Bronchial epithelial cell (primary cell): ENCODE measurements around the gene ZNF646. TPM values are rescaled to one million over a fixed set of nuclear protein-coding genes. Genes with fewer than 3 reads are reported as not detected.

Source experiments
- DNase-seq: peaks from one replicate; pipeline ENCODE4 v3.0.0-alpha.2; 2010; ENCODE audit warnings: low read depth
- FAIRE-seq: peaks from 2 replicates; lab custom pipeline; 2011; peaks lifted over from hg19 to GRCh38; lab: Jason Lieb, UNC
- H3K27me3 ChIP-seq: 2 replicates; pipeline ENCODE4 v1.5.1; 2011; ENCODE audit warnings: low read length; ENCODE audit not compliant: control insufficient read depth, insufficient read depth
- H3K36me3 ChIP-seq: 2 replicates; pipeline ENCODE4 v1.5.1; 2011; ENCODE audit warnings: low read length; ENCODE audit not compliant: control insufficient read depth, insufficient read depth
- H3K4me3 ChIP-seq: 2 replicates; pipeline ENCODE4 v1.5.1; 2011; ENCODE audit warnings: mild to moderate bottlenecking, low read depth, low read length, control low read depth
- total RNA-seq: library from RNA; depleted of rRNA; stranded (reverse); fragments of >200 nt; gene quantifications from 2 replicates; pipeline ENCODE4 v1.2.1, GENCODE V29; 2014
- TF ChIP-seq, protein P1 (sequence below): IDR thresholded peaks from 2 replicates; pipeline ENCODE4 v1.5.1; 2011; ENCODE audit warnings: mild to moderate bottlenecking, moderate library complexity, low read length, control low read depth, inconsistent platforms; ENCODE audit not compliant: insufficient read depth, severe bottlenecking

ZNF646 gene
- total RNA-seq, 1 donor from 2014 or later = 6.3 TPM

DNA sequence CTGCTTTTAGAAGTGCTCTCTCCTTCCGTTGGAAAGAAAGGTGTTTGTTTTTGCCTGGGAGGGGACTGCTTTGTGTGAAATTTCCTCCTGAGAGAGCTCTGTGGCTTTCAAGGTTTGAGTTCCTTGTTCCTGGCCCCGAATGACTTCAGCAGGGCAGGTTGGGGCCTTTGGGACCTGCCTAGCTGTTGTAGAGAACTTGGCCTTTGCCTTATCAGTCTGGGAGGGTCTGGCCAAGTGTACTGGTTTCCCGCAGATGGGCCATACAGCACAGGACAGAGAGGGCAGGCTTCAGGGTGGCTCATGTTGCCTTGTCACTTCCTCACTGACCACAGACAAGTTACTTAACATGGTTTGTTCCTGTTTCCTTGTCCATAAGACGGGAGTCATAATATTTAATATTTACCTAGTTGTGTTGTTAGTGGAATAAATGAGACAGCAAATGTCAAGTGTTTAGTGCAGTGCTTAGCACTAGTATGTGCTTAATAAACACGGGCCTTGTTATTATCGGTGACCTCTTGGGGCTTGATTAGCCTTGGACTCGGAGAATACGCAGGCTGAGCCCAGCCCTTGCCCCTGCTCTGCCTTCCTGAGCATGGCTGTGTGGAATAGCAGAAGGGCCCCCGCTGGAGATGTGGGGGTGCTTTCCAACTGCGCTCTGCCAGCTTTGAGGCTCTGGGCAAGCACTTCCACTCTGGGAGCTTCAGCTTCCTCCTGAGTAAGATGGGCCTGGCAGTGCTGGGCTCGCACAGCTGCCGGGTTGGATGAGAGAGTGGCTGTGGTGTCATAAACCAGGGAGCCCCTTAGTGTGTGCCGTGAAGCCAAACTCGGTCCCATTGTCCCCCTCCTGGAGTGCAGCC lies 54.7 kb downstream of the ZNF646 start:
- Histone ChIP-seq H3K27me3 (no peaks in the 10 kb centered on the region), H3K4me3 (no peak overlapping the region), H3K36me3 (peaks cover 18% of the 10 kb centered on the region)
- TF ChIP-seq, protein P1, sequence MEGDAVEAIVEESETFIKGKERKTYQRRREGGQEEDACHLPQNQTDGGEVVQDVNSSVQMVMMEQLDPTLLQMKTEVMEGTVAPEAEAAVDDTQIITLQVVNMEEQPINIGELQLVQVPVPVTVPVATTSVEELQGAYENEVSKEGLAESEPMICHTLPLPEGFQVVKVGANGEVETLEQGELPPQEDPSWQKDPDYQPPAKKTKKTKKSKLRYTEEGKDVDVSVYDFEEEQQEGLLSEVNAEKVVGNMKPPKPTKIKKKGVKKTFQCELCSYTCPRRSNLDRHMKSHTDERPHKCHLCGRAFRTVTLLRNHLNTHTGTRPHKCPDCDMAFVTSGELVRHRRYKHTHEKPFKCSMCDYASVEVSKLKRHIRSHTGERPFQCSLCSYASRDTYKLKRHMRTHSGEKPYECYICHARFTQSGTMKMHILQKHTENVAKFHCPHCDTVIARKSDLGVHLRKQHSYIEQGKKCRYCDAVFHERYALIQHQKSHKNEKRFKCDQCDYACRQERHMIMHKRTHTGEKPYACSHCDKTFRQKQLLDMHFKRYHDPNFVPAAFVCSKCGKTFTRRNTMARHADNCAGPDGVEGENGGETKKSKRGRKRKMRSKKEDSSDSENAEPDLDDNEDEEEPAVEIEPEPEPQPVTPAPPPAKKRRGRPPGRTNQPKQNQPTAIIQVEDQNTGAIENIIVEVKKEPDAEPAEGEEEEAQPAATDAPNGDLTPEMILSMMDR = no peak
- no peak for FAIRE-seq
- peak; percentile 59 for DNase-seq

GRCh38 chr16:31129568-31130335 lies 55.5 kb downstream of the ZNF646 start:
- Histone ChIP-seq H3K27me3 (no peaks in the 10 kb centered on the region), H3K36me3 (peaks cover 18% of the 10 kb centered on the region), H3K4me3 (no peak overlapping the region)
- TF ChIP-seq, protein P1 = peak; percentile 26
- DNase-seq (no peak), FAIRE-seq (peak; percentile 13)

DNA sequence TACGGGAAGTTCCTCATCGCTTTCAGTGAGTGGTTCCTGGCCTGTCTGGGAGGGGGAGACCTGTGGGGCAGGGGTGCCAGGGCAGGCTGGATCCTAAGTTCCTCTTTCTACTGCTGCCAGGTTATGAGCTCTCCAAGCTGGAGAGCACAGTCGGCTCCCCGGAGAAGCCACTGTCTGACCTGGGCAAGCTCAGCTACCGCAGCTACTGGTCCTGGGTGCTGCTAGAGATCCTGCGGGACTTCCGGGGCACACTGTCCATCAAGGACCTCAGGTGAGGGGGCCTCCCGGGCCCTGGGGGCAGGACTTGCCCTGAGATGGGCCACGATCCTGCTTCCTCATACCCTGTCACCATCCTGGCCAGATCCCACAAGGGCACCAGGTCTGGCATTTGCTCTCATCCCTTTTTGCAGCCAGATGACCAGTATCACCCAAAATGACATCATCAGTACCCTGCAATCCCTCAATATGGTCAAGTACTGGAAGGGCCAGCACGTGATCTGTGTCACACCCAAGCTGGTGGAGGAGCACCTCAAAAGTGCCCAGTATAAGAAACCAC lies 56.2 kb downstream of the ZNF646 start:
- Histone ChIP-seq H3K27me3 (no peaks in the 10 kb centered on the region), H3K36me3 (peaks cover 18% of the 10 kb centered on the region), H3K4me3 (no peak overlapping the region)
- no peak for DNase-seq
- TF ChIP-seq, protein P1 = no peak
- no peak for FAIRE-seq

GRCh38 chr16:31130899-31131298 lies 56.7 kb downstream of the ZNF646 start:
- peaks cover 18% of the 10 kb centered on the region for H3K36me3 ChIP-seq
- no peak for FAIRE-seq
- DNase-seq = peak; percentile 82
- no peaks in the 10 kb centered on the region for H3K27me3 ChIP-seq
- TF ChIP-seq, protein P1 = no peak
- no peak overlapping the region for H3K4me3 ChIP-seq

- FAIRE-seq = no peak
- Histone ChIP-seq H3K36me3 (peaks cover 18% of the 10 kb centered on the region), H3K4me3 (no peak overlapping the region), H3K27me3 (no peaks in the 10 kb centered on the region)
- no peak for DNase-seq
- TF ChIP-seq, protein P1 = no peak
These were observed 57.2 kb downstream of the ZNF646 start for GRCh38 chr16:31131416-31131815.
